Mesenchymal stem cell (in vitro differentiated cells and primary cell): ENCODE results near the gene CRB2.

Source experiments
- DNase-seq: peaks from one replicate; pipeline ENCODE4 v3.0.0-alpha.2; 2013
- H2AFZ ChIP-seq: one replicate; pipeline ENCODE4 v1.6.1; 2013; ENCODE audit warnings: low read depth, mild to moderate bottlenecking, control low read depth, inconsistent platforms, low read length, moderate library complexity
- H2AK5ac ChIP-seq: 2 replicates; pipeline ENCODE4 v1.6.1; 2013; ENCODE audit warnings: low read length, moderate library complexity, mild to moderate bottlenecking, inconsistent platforms; ENCODE audit not compliant: severe bottlenecking
- H2BK120ac ChIP-seq: one replicate; pipeline ENCODE4 v1.6.1; 2013; ENCODE audit warnings: low read depth, mild to moderate bottlenecking, inconsistent platforms, low read length, moderate library complexity
- H2BK12ac ChIP-seq, 2 experiments: one replicate each; pipeline ENCODE4 v1.6.1; 2013; ENCODE audit warnings: inconsistent platforms in 2 of 2, low read length in 2 of 2, mild to moderate bottlenecking in 2 of 2, moderate library complexity in 2 of 2, control low read depth in 1 of 2
- H2BK15ac ChIP-seq: one replicate; pipeline ENCODE4 v1.6.1; 2013; ENCODE audit warnings: mild to moderate bottlenecking, low read depth, inconsistent platforms; ENCODE audit not compliant: poor library complexity, severe bottlenecking
- H2BK5ac ChIP-seq: 2 replicates; pipeline ENCODE4 v1.6.1; 2013; ENCODE audit warnings: low read depth, mild to moderate bottlenecking, low read length, control low read depth, inconsistent platforms; ENCODE audit not compliant: poor library complexity, severe bottlenecking
- H3K14ac ChIP-seq, 2 experiments: one replicate each; pipeline ENCODE4 v1.6.1; 2013; ENCODE audit warnings: inconsistent platforms in 2 of 2, low read length in 2 of 2, control low read depth in 1 of 2, mild to moderate bottlenecking in 1 of 2, moderate library complexity in 1 of 2
- H3K18ac ChIP-seq, 2 experiments: one replicate each; pipeline ENCODE4 v1.6.1; 2013; ENCODE audit warnings: inconsistent platforms in 2 of 2, low read length in 2 of 2, control low read depth in 1 of 2, low read depth in 1 of 2, mild to moderate bottlenecking in 1 of 2
- H3K23ac ChIP-seq, 2 experiments: one replicate each; pipeline ENCODE4 v1.6.1; 2013; ENCODE audit warnings: inconsistent platforms in 2 of 2, low read length in 2 of 2, mild to moderate bottlenecking in 2 of 2, moderate library complexity in 2 of 2, control low read depth in 1 of 2
- H3K27ac ChIP-seq: 2 replicates; pipeline ENCODE4 v1.5.1; 2013; ENCODE audit warnings: mild to moderate bottlenecking, moderate library complexity, low read length, control low read depth, inconsistent platforms; ENCODE audit not compliant: poor library complexity, severe bottlenecking
- H3K27me3 ChIP-seq, 2 experiments: 2 replicates each; pipeline versions ENCODE4 v1.6.1 to v1.7.0; 2013; ENCODE audit warnings: low read length in 2 of 2, mild to moderate bottlenecking in 2 of 2, moderate library complexity in 2 of 2, control low read depth in 1 of 2, inconsistent platforms in 1 of 2; ENCODE audit not compliant: control insufficient read depth in 1 of 2, insufficient read depth in 1 of 2
- H3K36me3 ChIP-seq, 2 experiments: 2 replicates each; pipeline versions ENCODE4 v1.6.1 to v1.7.0; 2013; ENCODE audit warnings: low read length in 2 of 2, control low read depth in 1 of 2, inconsistent platforms in 1 of 2, low read depth in 1 of 2, mild to moderate bottlenecking in 1 of 2; ENCODE audit not compliant: insufficient read depth in 2 of 2, control insufficient read depth in 1 of 2
- H3K4ac ChIP-seq, 2 experiments: one replicate each; pipeline ENCODE4 v1.6.1; 2013; ENCODE audit warnings: inconsistent platforms in 2 of 2, low read length in 2 of 2, mild to moderate bottlenecking in 2 of 2, moderate library complexity in 2 of 2, control low read depth in 1 of 2, low read depth in 1 of 2
- H3K4me1 ChIP-seq: 2 replicates; pipeline ENCODE4 v1.6.1; 2013; ENCODE audit warnings: low read depth, low read length, control low read depth; ENCODE audit not compliant: control insufficient read depth, insufficient read depth
- H3K4me2 ChIP-seq: 2 replicates; pipeline ENCODE4 v1.6.1; 2013; ENCODE audit warnings: low read length, mild to moderate bottlenecking, inconsistent platforms; ENCODE audit not compliant: poor library complexity, severe bottlenecking
- H3K4me3 ChIP-seq, 2 experiments: 2 replicates each; pipeline versions ENCODE4 v1.5.1 to v1.7.0; 2013; ENCODE audit warnings: low read length in 2 of 2, mild to moderate bottlenecking in 2 of 2, control low read depth in 1 of 2, low read depth in 1 of 2; ENCODE audit not compliant: insufficient read depth in 1 of 2
- H3K79me1 ChIP-seq: replicated peaks from 2 replicates; pipeline ENCODE4 v1.6.1; 2013; ENCODE audit warnings: mild to moderate bottlenecking, control low read depth, low read length, inconsistent platforms; ENCODE audit not compliant: poor library complexity, severe bottlenecking
- H3K9ac ChIP-seq: 2 replicates; pipeline ENCODE4 v1.7.0; 2013; ENCODE audit warnings: mild to moderate bottlenecking, low read length, moderate library complexity
- H3K9me3 ChIP-seq: 2 replicates; pipeline ENCODE4 v1.7.0; 2013; ENCODE audit warnings: mild to moderate bottlenecking, low read length; ENCODE audit not compliant: control insufficient read depth
- H4K8ac ChIP-seq: one replicate; pipeline ENCODE4 v1.6.1; 2013; ENCODE audit warnings: inconsistent platforms, mild to moderate bottlenecking, low read length, moderate library complexity
- H4K91ac ChIP-seq: one replicate; pipeline ENCODE4 v1.6.1; 2013; ENCODE audit warnings: mild to moderate bottlenecking, low read length, inconsistent platforms
- WGBS: methylation state at CpG from one replicate; pipeline ENCODE4 v1.1.7; 2013; ENCODE audit warnings: mixed read lengths; 5-methylcytosine and 5-hydroxymethylcytosine counted together

Gene CRB2

DNA sequence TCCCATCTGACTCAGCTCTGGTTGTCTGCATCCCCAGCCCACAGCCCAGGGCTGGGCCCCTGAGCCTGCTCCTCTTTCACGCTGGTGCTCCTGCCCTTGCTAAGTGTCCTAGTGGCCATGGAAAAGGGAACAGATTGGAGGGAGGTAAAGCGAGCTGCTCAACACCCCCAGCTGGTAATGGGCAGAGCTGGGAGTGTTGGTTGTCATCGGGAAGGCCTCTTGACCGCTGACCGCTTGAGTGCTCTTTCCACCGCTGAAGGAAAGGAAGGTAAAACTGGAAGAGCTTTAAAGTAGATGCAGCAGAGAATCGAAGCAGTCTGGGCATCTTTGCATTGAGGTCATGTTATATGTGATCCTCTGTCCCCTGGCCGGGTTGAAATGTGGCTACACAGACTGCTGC, 60.2 kb downstream of the CRB2 start:
- no peak for DNase-seq
- Histone ChIP-seq H2BK12ac (no peak overlapping the region), H3K4me1 (no peaks in the 10 kb centered on the region), H4K91ac (no peak overlapping the region), H3K9me3 (no peaks in the 10 kb centered on the region), H3K23ac (no peak overlapping the region), H2AK5ac (no peak overlapping the region), H2BK120ac (no peak overlapping the region), H2AFZ (no peak overlapping the region), H3K4me3 (no peak overlapping the region), H3K27ac (no peak overlapping the region), H3K79me1 (no peaks in the 10 kb centered on the region), H3K18ac (no peak overlapping the region), H3K4ac (no peak overlapping the region), H3K4me2 (no peak overlapping the region), H3K36me3 (peaks cover 7 to 21% of the 10 kb centered on the region in 2 experiments), H3K27me3 (no peaks in the 10 kb centered on the region), H3K14ac (no peak overlapping the region), H2BK15ac (no peak overlapping the region), H2BK5ac (no peak overlapping the region), H4K8ac (no peak overlapping the region), H3K9ac (no peak overlapping the region)
- 90% methylated on average over 8 of the region's 8 CpGs for WGBS

DNA sequence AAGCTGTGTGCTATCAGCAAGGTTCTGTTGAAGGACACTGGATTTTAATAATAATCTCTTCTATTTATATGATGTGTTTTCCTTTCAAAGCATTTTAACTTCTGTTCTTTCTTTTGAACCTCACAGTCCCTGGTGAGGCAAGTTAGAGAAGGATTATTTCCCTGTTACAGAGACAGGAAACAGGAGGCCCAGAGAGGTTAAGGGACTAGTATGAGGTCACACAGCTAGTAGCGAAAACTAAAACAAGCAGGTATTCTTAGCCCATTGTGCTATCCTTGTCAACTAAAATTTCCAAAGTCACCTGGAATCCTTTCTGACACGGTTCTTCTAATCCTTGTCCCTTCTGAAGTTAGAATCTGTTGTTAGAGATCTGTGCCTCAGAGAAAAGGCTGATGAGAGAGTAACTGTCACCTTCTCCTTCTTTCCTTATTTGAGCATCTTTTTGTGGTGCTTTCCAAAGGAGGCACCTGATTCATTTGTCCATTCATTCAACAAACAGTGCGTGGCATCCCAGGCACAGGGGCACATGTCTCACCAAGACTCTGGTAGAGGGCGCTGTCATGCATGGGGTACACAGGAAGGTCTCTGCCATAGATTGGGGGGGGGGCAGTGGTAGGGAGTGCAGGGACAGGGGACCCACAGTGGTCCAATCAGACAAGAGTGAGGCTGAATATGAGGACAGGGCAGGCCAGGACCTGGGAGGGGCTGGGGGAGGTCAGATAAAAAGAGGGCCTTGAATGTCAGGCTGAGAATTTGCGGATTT, 61.5 kb downstream of the CRB2 start:
- Histone ChIP-seq H2AFZ (no peak overlapping the region), H2BK15ac (no peak overlapping the region), H2AK5ac (no peak overlapping the region), H4K91ac (no peak overlapping the region), H2BK12ac (no peak overlapping the region), H3K27ac (no peak overlapping the region), H3K27me3 (no peaks in the 10 kb centered on the region), H3K4me3 (no peak overlapping the region), H2BK120ac (no peak overlapping the region), H3K9ac (no peak overlapping the region), H3K4ac (no peak overlapping the region), H3K36me3 (peaks cover 7 to 21% of the 10 kb centered on the region in 2 experiments), H3K4me1 (no peaks in the 10 kb centered on the region), H3K23ac (no peak overlapping the region), H3K4me2 (no peak overlapping the region), H3K18ac (no peak overlapping the region), H3K79me1 (no peaks in the 10 kb centered on the region), H3K14ac (no peak overlapping the region), H3K9me3 (no peaks in the 10 kb centered on the region), H2BK5ac (no peak overlapping the region), H4K8ac (no peak overlapping the region)
- WGBS, result 98% methylated on average over 4 of the region's 5 CpGs
- no peak for DNase-seq

DNA sequence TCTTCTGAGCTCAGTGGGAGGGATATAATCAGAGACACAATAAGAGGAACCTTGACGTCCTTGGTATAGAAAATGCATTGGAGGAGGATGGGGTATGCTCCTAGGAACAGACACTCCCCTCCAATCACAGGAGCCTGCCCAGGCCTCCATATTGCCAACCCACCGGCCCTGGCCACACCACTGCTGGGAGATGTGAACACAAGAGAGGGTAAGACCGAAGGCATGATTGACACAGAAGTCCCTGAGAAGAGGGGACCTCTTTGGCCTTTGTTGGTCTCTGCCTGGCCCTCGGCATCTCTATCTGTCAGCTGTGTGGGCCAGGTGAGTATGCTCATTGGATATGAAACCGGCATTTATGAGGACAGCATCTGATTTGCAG, 62.0 kb downstream of the CRB2 start:
- Histone ChIP-seq H2BK120ac (no peak overlapping the region), H3K4me1 (no peaks in the 10 kb centered on the region), H2BK5ac (no peak overlapping the region), H2AFZ (no peak overlapping the region), H4K8ac (no peak overlapping the region), H3K9me3 (no peaks in the 10 kb centered on the region), H3K4me3 (no peak overlapping the region), H3K27me3 (no peaks in the 10 kb centered on the region), H3K4me2 (no peak overlapping the region), H3K14ac (no peak overlapping the region), H3K36me3 (peaks cover 7 to 21% of the 10 kb centered on the region in 2 experiments), H3K4ac (no peak overlapping the region), H3K18ac (no peak overlapping the region), H3K27ac (no peak overlapping the region), H3K23ac (no peak overlapping the region), H3K79me1 (no peaks in the 10 kb centered on the region), H4K91ac (no peak overlapping the region), H2AK5ac (no peak overlapping the region), H2BK12ac (no peak overlapping the region), H3K9ac (no peak overlapping the region), H2BK15ac (no peak overlapping the region)
- WGBS, result 93% methylated on average over 5 of the region's 5 CpGs
- no peak for DNase-seq

DNA sequence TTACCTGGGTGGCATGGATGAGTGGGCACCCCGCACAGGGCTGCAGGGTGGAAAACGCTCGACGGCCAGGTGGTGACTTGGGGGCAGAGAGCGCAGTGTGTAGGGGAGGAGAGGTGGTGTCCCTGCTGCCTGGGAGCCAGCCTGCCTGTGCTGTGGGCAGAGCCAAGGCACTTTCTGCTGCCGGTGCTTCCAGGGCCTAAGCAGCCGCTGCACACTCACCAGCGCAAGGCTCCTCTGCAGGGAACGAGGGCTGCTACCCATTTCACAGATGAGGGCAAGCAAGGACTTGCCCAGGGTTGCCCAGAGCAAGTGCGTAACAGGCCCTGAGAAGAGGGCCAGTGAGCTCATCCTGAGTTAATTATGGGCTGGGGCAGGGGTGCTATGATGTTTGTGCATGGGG, 62.5 kb downstream of the CRB2 start:
- Histone ChIP-seq H2BK15ac (no peak overlapping the region), H3K9ac (no peak overlapping the region), H2AK5ac (no peak overlapping the region), H4K91ac (no peak overlapping the region), H3K79me1 (no peaks in the 10 kb centered on the region), H2BK12ac (no peak overlapping the region), H3K36me3 (peaks cover 7 to 25% of the 10 kb centered on the region in 2 experiments), H4K8ac (no peak overlapping the region), H2AFZ (no peak overlapping the region), H2BK120ac (no peak overlapping the region), H3K4me3 (no peak overlapping the region), H3K9me3 (no peaks in the 10 kb centered on the region), H3K27ac (no peak overlapping the region), H3K27me3 (no peaks in the 10 kb centered on the region), H3K18ac (no peak overlapping the region), H3K4me1 (no peaks in the 10 kb centered on the region), H3K14ac (peak overlapping the region in 1 of 2 experiments; percentile 8), H3K4me2 (no peak overlapping the region), H2BK5ac (no peak overlapping the region), H3K23ac (no peak overlapping the region), H3K4ac (no peak overlapping the region)
- DNase-seq, result no peak
- 97% methylated on average over 10 of the region's 10 CpGs for WGBS
